OCI-LY1 (cell line): ENCODE measurements around the gene GSE1.

Source experiments
- H2AFZ ChIP-seq: fragments of 200-600 bp; sonication (generic), shearing (Covaris generic); 2 replicates; pipeline ENCODE4 v1.6.0; 2014; ENCODE audit warnings: antibody characterized with exemption, mild to moderate bottlenecking, low read length
- H3F3A ChIP-seq: fragments of 200-600 bp; sonication (generic), shearing (Covaris generic); 2 replicates; pipeline ENCODE4 v1.6.0; 2014; ENCODE audit warnings: mild to moderate bottlenecking, antibody characterized with exemption, low read length, moderate library complexity; ENCODE audit not compliant: insufficient read depth
- H3K27ac ChIP-seq: fragments of 200-600 bp; sonication (generic); 2 replicates; pipeline ENCODE4 v1.5.1; 2014; ENCODE audit warnings: low read length, mixed run types, mild to moderate bottlenecking, low read depth; ENCODE audit not compliant: poor library complexity, severe bottlenecking
- H3K27me3 ChIP-seq: fragments of 200-600 bp; sonication (generic); 2 replicates; pipeline ENCODE4 v1.6.0; 2014; ENCODE audit warnings: antibody characterized with exemption, mild to moderate bottlenecking, low read length, moderate library complexity; ENCODE audit not compliant: insufficient read depth
- H3K36me3 ChIP-seq: fragments of 200-600 bp; sonication (generic); 2 replicates; pipeline ENCODE4 v1.6.1; 2014; ENCODE audit warnings: mild to moderate bottlenecking, antibody characterized with exemption, low read length, moderate library complexity, mixed read lengths; ENCODE audit not compliant: insufficient read depth
- H3K4me1 ChIP-seq: fragments of 200-600 bp; sonication (generic); 2 replicates; pipeline ENCODE4 v1.5.1; 2014; ENCODE audit warnings: mild to moderate bottlenecking, low read length, moderate library complexity; ENCODE audit not compliant: insufficient read depth, severe bottlenecking
- H3K4me2 ChIP-seq: fragments of 200-600 bp; sonication (generic), shearing (Covaris generic); 2 replicates; pipeline ENCODE4 v1.6.1; 2014; ENCODE audit warnings: low read length
- H3K4me3 ChIP-seq: fragments of 200-600 bp; sonication (generic); 2 replicates; pipeline ENCODE4 v1.5.1; 2014; ENCODE audit warnings: low read length, low read depth, mild to moderate bottlenecking, mixed read lengths; ENCODE audit not compliant: poor library complexity, severe bottlenecking
- H3K79me2 ChIP-seq: fragments of 200-600 bp; shearing (Covaris generic); 2 replicates; pipeline ENCODE4 v1.6.1; 2016; ENCODE audit warnings: mixed run types, low read length, mixed read lengths; ENCODE audit not compliant: insufficient read depth
- H3K9ac ChIP-seq: fragments of 200-600 bp; sonication (generic), shearing (Covaris generic); 2 replicates; pipeline ENCODE4 v1.6.1; 2014; ENCODE audit warnings: mild to moderate bottlenecking, low read length, mixed read lengths
- H3K9me2 ChIP-seq: fragments of 200-600 bp; sonication (generic), shearing (Covaris generic); 2 replicates; pipeline ENCODE4 v1.6.1; 2014; ENCODE audit warnings: low read depth, mild to moderate bottlenecking, low read length, mixed read lengths
- H3K9me3 ChIP-seq: fragments of 200-600 bp; shearing (Covaris generic); 2 replicates; pipeline ENCODE4 v1.6.1; 2014; ENCODE audit warnings: low read length, mixed read lengths
- H4K20me1 ChIP-seq: fragments of 200-600 bp; sonication (generic), shearing (Covaris generic); 2 replicates; pipeline ENCODE4 v1.6.0; 2016; ENCODE audit warnings: mild to moderate bottlenecking, low read length; ENCODE audit not compliant: insufficient read depth
- CTCF ChIP-seq: fragments of 200-600 bp; sonication (generic), shearing (Covaris generic); IDR thresholded peaks from 2 replicates; pipeline ENCODE4 v1.5.1; 2017; ENCODE audit warnings: mild to moderate bottlenecking, antibody characterized with exemption, low read length, moderate library complexity, mixed read lengths
- EZH2 ChIP-seq: fragments of 200-600 bp; sonication (generic), shearing (Covaris generic); IDR thresholded peaks from 2 replicates; pipeline ENCODE4 v1.8.0; 2017; ENCODE audit warnings: borderline replicate concordance, mixed run types, mild to moderate bottlenecking, antibody characterized with exemption, low read length, moderate library complexity, mixed read lengths

Gene GSE1

GRCh38 chr16:85629853-85630252 is 16.7 kb downstream of the GSE1 start:
- Histone ChIP-seq H2AFZ (no peak overlapping the region), H3K4me3 (no peak overlapping the region), H3K36me3 (peaks cover 36% of the 10 kb centered on the region), H3F3A (no peaks in the 10 kb centered on the region), H3K27me3 (no peaks in the 10 kb centered on the region), H3K4me2 (no peak overlapping the region), H3K27ac (no peak overlapping the region), H3K79me2 (peaks cover 60% of the 10 kb centered on the region), H3K9me2 (no peaks in the 10 kb centered on the region), H3K9ac (no peak overlapping the region), H4K20me1 (no peaks in the 10 kb centered on the region), H3K9me3 (no peaks in the 10 kb centered on the region; the same call in 1 of the 2 replicates), H3K4me1 (peaks cover 14% of the 10 kb centered on the region)
- no peak for TF ChIP-seq EZH2
- TF ChIP-seq CTCF: no peak

GRCh38 chr16:85631230-85631629 is 18.1 kb downstream of the GSE1 start:
- TF ChIP-seq CTCF (no peak), EZH2 (no peak)
- Histone ChIP-seq H3K9me2 (no peaks in the 10 kb centered on the region), H2AFZ (no peak overlapping the region), H3K4me1 (peaks cover 10% of the 10 kb centered on the region), H3K36me3 (peaks cover 43% of the 10 kb centered on the region), H4K20me1 (no peaks in the 10 kb centered on the region), H3K79me2 (peaks cover 53% of the 10 kb centered on the region), H3K4me3 (no peak overlapping the region), H3K9me3 (no peaks in the 10 kb centered on the region; the same call in 1 of the 2 replicates), H3K27me3 (no peaks in the 10 kb centered on the region), H3K9ac (no peak overlapping the region), H3F3A (no peaks in the 10 kb centered on the region), H3K27ac (no peak overlapping the region), H3K4me2 (no peak overlapping the region)

- TF ChIP-seq EZH2: no peak
- TF ChIP-seq CTCF: peak; percentile 35
- no peaks in the 10 kb centered on the region for H3K9me2 ChIP-seq
- H3K4me2 ChIP-seq: no peak overlapping the region
- no peak overlapping the region for H3K9ac ChIP-seq
- H3K27me3 ChIP-seq: no peaks in the 10 kb centered on the region
- H2AFZ ChIP-seq: no peak overlapping the region
- H3K4me3 ChIP-seq: no peak overlapping the region
- no peaks in the 10 kb centered on the region; the same call in 1 of the 2 replicates for H3K9me3 ChIP-seq
- H4K20me1 ChIP-seq: no peaks in the 10 kb centered on the region
- H3F3A ChIP-seq: no peaks in the 10 kb centered on the region
- peaks cover 48% of the 10 kb centered on the region for H3K79me2 ChIP-seq
- H3K27ac ChIP-seq: no peak overlapping the region
- H3K4me1 ChIP-seq: peaks cover 6% of the 10 kb centered on the region
- H3K36me3 ChIP-seq: peaks cover 45% of the 10 kb centered on the region
These were observed 18.8 kb downstream of the GSE1 start for GRCh38 chr16:85631802-85632393.
